Activated CD8-positive, alpha-beta T cell treated with anti-CD3 and anti-CD28 coated beads for 36 hours (primary cell): ENCODE measurements around the gene GLG1. TPM values are rescaled to one million over a fixed set of nuclear protein-coding genes. Genes with fewer than 3 reads are reported as not detected.
"Not testable (repeated sequence)": the region's sequence is repeated elsewhere in the genome, so short reads cannot be mapped to it uniquely, and the experiment has no call there.

Experiments
- ATAC-seq: fragments of 200-7000 bp; cut with Tn5 transposase; one replicate; pipeline ENCODE4 v1.10.0; 2021; ENCODE audit warnings: mild to moderate bottlenecking, moderate library complexity
- CTCF ChIA-PET: fragments of 350-600 bp; sonication (Branson Sonifier 250); formaldehyde crosslinking; loops from one replicate; lab custom pipeline; 2021; ENCODE audit warnings: antibody characterized with exemption; lab: Charles Lee
- POLR2A ChIA-PET: fragments of 350-600 bp; sonication (Branson Sonifier 250); formaldehyde crosslinking; loops from one replicate; lab custom pipeline; 2021; ENCODE audit warnings: antibody characterized with exemption; lab: Charles Lee
- DNase-seq: peaks from one replicate; pipeline ENCODE4 v3.0.0-alpha.2; 2020
- H3K27ac Mint-ChIP-seq: one replicate; pipeline ENCODE4 v1.8.0; 2021; ENCODE audit warnings: mild to moderate bottlenecking, mixed read lengths
- H3K27me3 Mint-ChIP-seq: one replicate; pipeline ENCODE4 v1.8.0; 2021; ENCODE audit warnings: mixed read lengths
- H3K36me3 Mint-ChIP-seq: one replicate; pipeline ENCODE4 v1.8.0; 2021; ENCODE audit warnings: low read depth, mixed read lengths
- H3K4me1 Mint-ChIP-seq: one replicate; pipeline ENCODE4 v1.8.0; 2021; ENCODE audit warnings: low read depth, mixed read lengths
- H3K4me3 Mint-ChIP-seq: one replicate; pipeline ENCODE4 v1.8.0; 2021; ENCODE audit warnings: mild to moderate bottlenecking, moderate library complexity, mixed read lengths
- H3K9me3 Mint-ChIP-seq: one replicate; pipeline ENCODE4 v1.8.0; 2021; ENCODE audit warnings: mixed read lengths
- CTCF ChIP-seq: fragments of 200-600 bp; IDR thresholded peaks from one replicate; pipeline ENCODE4 v1.8.0; 2022; ENCODE audit warnings: antibody characterized with exemption, mild to moderate bottlenecking
- intact Hi-C: fragments of 100-400 bp; cut with micrococcal nuclease; formaldehyde crosslinking; loops from one replicate; pipeline ENCODE4 v1.10.0; 2022
- total RNA-seq, 2 experiments: library from RNA; stranded (reverse); gene quantifications; one replicate each; pipeline ENCODE4 v1.2.3, GENCODE V29; 2021

Gene GLG1
- total RNA-seq, 2 experiments from 2014 or later: 70.0 to 74.9 TPM

GRCh38 chr16:74558873-74559272 lies 48.0 kb downstream of the GLG1 start:
- peaks cover 59% of the 10 kb centered on the region for H3K4me1 Mint-ChIP-seq
- peaks cover 10% of the 10 kb centered on the region for H3K36me3 Mint-ChIP-seq
- no peak overlapping the region for H3K4me3 Mint-ChIP-seq
- TF ChIP-seq CTCF: no peak
- CTCF ChIA-PET: no interaction called here
- POLR2A ChIA-PET: no interaction called here
- no peak for ATAC-seq
- H3K9me3 Mint-ChIP-seq: no peaks in the 10 kb centered on the region
- intact Hi-C loops: no loop called here
- peak overlapping the region; percentile 85 for H3K27ac Mint-ChIP-seq
- no peaks in the 10 kb centered on the region for H3K27me3 Mint-ChIP-seq
- DNase-seq: no peak

GRCh38 chr16:74557275-74557674 lies 49.6 kb downstream of the GLG1 start:
- Mint-ChIP-seq H3K4me1 (peaks cover 45% of the 10 kb centered on the region), H3K4me3 (no peak overlapping the region), H3K27ac (peak overlapping the region; percentile 70), H3K27me3 (no peaks in the 10 kb centered on the region), H3K36me3 (peaks cover 3% of the 10 kb centered on the region), H3K9me3 (no peaks in the 10 kb centered on the region)
- ChIA-PET POLR2A (interaction anchor here (0.7 to 2.2 kb wide), 2 partner anchors 11 to 108 kb away, joined by 3 to 4 read pairs; no protein-coding TSS in a partner anchor), CTCF (interaction anchor here (1.3 kb wide), 1 partner anchor 13 kb away, joined by 3 read pairs; no protein-coding TSS in a partner anchor)
- no peak for DNase-seq
- ATAC-seq: peak; percentile 21
- no peak for TF ChIP-seq CTCF
- intact Hi-C loops: no loop called here

GRCh38 chr16:74556375-74556922 lies 50.5 kb downstream of the GLG1 start:
- ChIA-PET POLR2A (interaction anchor here (2.2 kb wide), 1 partner anchor 12 kb away, joined by 4 read pairs; no protein-coding TSS in a partner anchor), CTCF (interaction anchor here (0.5 to 1.3 kb wide), 3 partner anchors 14 to 247 kb away, joined by 3 to 4 read pairs (median 3); no protein-coding TSS in a partner anchor)
- Mint-ChIP-seq H3K9me3 (no peaks in the 10 kb centered on the region), H3K27ac (no peak overlapping the region), H3K4me1 (peaks cover 39% of the 10 kb centered on the region), H3K27me3 (no peaks in the 10 kb centered on the region), H3K36me3 (peaks cover 3% of the 10 kb centered on the region), H3K4me3 (no peak overlapping the region)
- intact Hi-C loops: no loop called here
- no peak for TF ChIP-seq CTCF
- DNase-seq (no peak), ATAC-seq (no peak)

GRCh38 chr16:74552357-74552756 lies 54.6 kb downstream of the GLG1 start:
- H3K36me3 Mint-ChIP-seq, H3K27me3 Mint-ChIP-seq, DNase-seq, POLR2A ChIA-PET, H3K9me3 Mint-ChIP-seq, H3K4me3 Mint-ChIP-seq, CTCF ChIA-PET, intact Hi-C loops, H3K27ac Mint-ChIP-seq, ATAC-seq: not testable (repeated sequence)
- H3K4me1 Mint-ChIP-seq: peaks cover 21% of the 10 kb centered on the region

GRCh38 chr16:74550227-74551019 lies 56.5 kb downstream of the GLG1 start:
- DNase-seq, intact Hi-C loops, H3K27me3 Mint-ChIP-seq, H3K4me3 Mint-ChIP-seq, ATAC-seq, CTCF ChIA-PET, H3K27ac Mint-ChIP-seq, H3K36me3 Mint-ChIP-seq, H3K9me3 Mint-ChIP-seq: not testable (repeated sequence)
- H3K4me1 Mint-ChIP-seq: peaks cover 18% of the 10 kb centered on the region
- POLR2A ChIA-PET: interaction anchor here (0.6 kb wide), 1 partner anchor 10 kb away, joined by 4 read pairs; no protein-coding TSS in a partner anchor

- CTCF ChIA-PET, POLR2A ChIA-PET, H3K27ac Mint-ChIP-seq, H3K27me3 Mint-ChIP-seq, intact Hi-C loops, H3K36me3 Mint-ChIP-seq, H3K9me3 Mint-ChIP-seq, ATAC-seq, H3K4me3 Mint-ChIP-seq, DNase-seq: not testable (repeated sequence)
- H3K4me1 Mint-ChIP-seq: peaks cover 23% of the 10 kb centered on the region
Observed at GRCh38 chr16:74546112-74546511, 60.8 kb downstream of the GLG1 start.

GRCh38 chr16:74542911-74543578 lies 63.9 kb downstream of the GLG1 start:
- H3K4me1 Mint-ChIP-seq: peaks cover 21% of the 10 kb centered on the region
- intact Hi-C loops, H3K36me3 Mint-ChIP-seq, H3K27ac Mint-ChIP-seq, H3K27me3 Mint-ChIP-seq, POLR2A ChIA-PET, H3K4me3 Mint-ChIP-seq, H3K9me3 Mint-ChIP-seq, ATAC-seq, CTCF ChIA-PET, DNase-seq: not testable (repeated sequence)

- H3K27ac Mint-ChIP-seq: not testable (repeated sequence)
Observed at GRCh38 chr16:74540663-74541062, 66.3 kb downstream of the GLG1 start.

More at GRCh38 chr16:74540663-74541062, 66.3 kb downstream of the GLG1 start:
- CTCF ChIA-PET, H3K27me3 Mint-ChIP-seq, H3K36me3 Mint-ChIP-seq, ATAC-seq, H3K9me3 Mint-ChIP-seq, POLR2A ChIA-PET, DNase-seq, intact Hi-C loops, H3K4me3 Mint-ChIP-seq: not testable (repeated sequence)
- peaks cover 19% of the 10 kb centered on the region for H3K4me1 Mint-ChIP-seq
